ENCODE measurements around the gene C1GALT1C1L. TPM values are rescaled to one million over a fixed set of nuclear protein-coding genes. Genes with fewer than 3 reads are reported as not detected.

Gene C1GALT1C1L
- total RNA-seq, 2 donors from 2014 or later, result 0.22 to 0.27 TPM

- intact Hi-C loops (cut with DNase I), result no loop called here
These were observed 39.3 kb upstream of the C1GALT1C1L start for GRCh38 chr2:43715300-43716098.

GRCh38 chr2:43714164-43714563 lies 37.9 kb upstream of the C1GALT1C1L start:
- Histone ChIP-seq H3K36me3 (no peaks in the 10 kb centered on the region), H3K27me3 (no peaks in the 10 kb centered on the region), H3K4me3 (no peak overlapping the region), H3K9ac (ENCODE audit: low read depth in 2 of 2, low read length in 2 of 2) (no peak overlapping the region), H3K4me1 (no peaks in the 10 kb centered on the region), H3K9me3 (no peaks in the 10 kb centered on the region), H3K27ac (no peak overlapping the region)
- no peak for DNase-seq
- TF ChIP-seq CTCF (IDR thresholded peaks at IDR 0.05), result no peak
- intact Hi-C loops (cut with DNase I), result no loop called here

More at GRCh38 chr2:43715300-43716098, 39.3 kb upstream of the C1GALT1C1L start:
- Histone ChIP-seq H3K9ac (ENCODE audit: low read depth in 2 of 2, low read length in 2 of 2) (no peak overlapping the region), H3K4me3 (no peak overlapping the region), H3K27ac (no peak overlapping the region), H3K9me3 (no peaks in the 10 kb centered on the region), H3K36me3 (no peaks in the 10 kb centered on the region), H3K4me1 (no peaks in the 10 kb centered on the region), H3K27me3 (no peaks in the 10 kb centered on the region)
- no peak for TF ChIP-seq CTCF (IDR thresholded peaks at IDR 0.05)
- DNase-seq, result no peak

GRCh38 chr2:43710866-43711265 lies 34.6 kb upstream of the C1GALT1C1L start:
- no peak overlapping the region for H3K9ac ChIP-seq (ENCODE audit: low read depth in 2 of 2, low read length in 2 of 2)
- no peaks in the 10 kb centered on the region for H3K9me3 ChIP-seq

GRCh38 chr2:43708891-43709290 lies 32.7 kb upstream of the C1GALT1C1L start:
- H3K4me3 ChIP-seq, result no peak overlapping the region
- no peaks in the 10 kb centered on the region for H3K36me3 ChIP-seq
- TF ChIP-seq CTCF (IDR thresholded peaks at IDR 0.05), result no peak
- no peaks in the 10 kb centered on the region for H3K9me3 ChIP-seq
- no peak overlapping the region for H3K9ac ChIP-seq (ENCODE audit: low read depth in 2 of 2, low read length in 2 of 2)
- H3K27ac ChIP-seq, result no peak overlapping the region
- H3K27me3 ChIP-seq, result no peaks in the 10 kb centered on the region
- no peaks in the 10 kb centered on the region for H3K4me1 ChIP-seq
- DNase-seq, result no peak
- intact Hi-C loops (cut with DNase I), result no loop called here

More at GRCh38 chr2:43710866-43711265, 34.6 kb upstream of the C1GALT1C1L start:
- Histone ChIP-seq H3K27me3 (no peaks in the 10 kb centered on the region), H3K27ac (no peak overlapping the region), H3K36me3 (no peaks in the 10 kb centered on the region), H3K4me1 (no peaks in the 10 kb centered on the region), H3K4me3 (no peak overlapping the region)
- TF ChIP-seq CTCF (IDR thresholded peaks at IDR 0.05), result no peak
- DNase-seq, result no peak
- intact Hi-C loops (cut with DNase I), result no loop called here

GRCh38 chr2:43708178-43708577 lies 31.9 kb upstream of the C1GALT1C1L start:
- Histone ChIP-seq H3K36me3 (no peaks in the 10 kb centered on the region), H3K9ac (ENCODE audit: low read depth in 2 of 2, low read length in 2 of 2) (no peak overlapping the region), H3K27me3 (no peaks in the 10 kb centered on the region), H3K9me3 (no peaks in the 10 kb centered on the region), H3K27ac (no peak overlapping the region), H3K4me1 (no peaks in the 10 kb centered on the region), H3K4me3 (no peak overlapping the region)
- intact Hi-C loops (cut with DNase I), result no loop called here
- no peak for TF ChIP-seq CTCF (IDR thresholded peaks at IDR 0.05)
- no peak for DNase-seq
